H54 (cell line): ENCODE data around the gene RNF149.

Experiments used
- DNase-seq: peaks from one replicate; pipeline ENCODE4 v3.0.0; 2011; ENCODE audit warnings: low spot score, mixed read lengths; ENCODE audit not compliant: insufficient read length
- FAIRE-seq: peaks from 3 replicates; lab custom pipeline; 2011; peaks lifted over from hg19 to GRCh38; lab: Jason Lieb, UNC
- POLR2A ChIP-seq: IDR thresholded peaks from 2 replicates; pipeline ENCODE4 v1.6.1; 2011; ENCODE audit warnings: low read depth, mild to moderate bottlenecking, low read length

Gene RNF149

DNA sequence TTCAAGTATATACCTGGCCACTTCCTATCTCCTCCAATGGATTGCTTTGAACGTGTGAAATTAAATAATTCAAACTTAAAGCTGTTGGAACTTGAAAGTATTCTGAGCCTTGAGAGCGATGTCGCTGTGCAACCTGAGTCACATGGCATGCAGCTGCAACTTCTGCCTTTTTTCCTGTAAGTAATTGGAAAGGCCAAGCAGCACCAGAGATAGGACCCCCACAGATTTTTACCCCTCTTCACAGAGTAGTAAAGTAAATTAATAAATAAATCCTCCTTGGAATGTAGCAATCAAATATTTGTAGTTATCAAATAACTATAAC is 3.2 kb upstream of the RNF149 start:
- TF ChIP-seq POLR2A: no peak
- DNase-seq (no peak), FAIRE-seq (no peak)

DNA sequence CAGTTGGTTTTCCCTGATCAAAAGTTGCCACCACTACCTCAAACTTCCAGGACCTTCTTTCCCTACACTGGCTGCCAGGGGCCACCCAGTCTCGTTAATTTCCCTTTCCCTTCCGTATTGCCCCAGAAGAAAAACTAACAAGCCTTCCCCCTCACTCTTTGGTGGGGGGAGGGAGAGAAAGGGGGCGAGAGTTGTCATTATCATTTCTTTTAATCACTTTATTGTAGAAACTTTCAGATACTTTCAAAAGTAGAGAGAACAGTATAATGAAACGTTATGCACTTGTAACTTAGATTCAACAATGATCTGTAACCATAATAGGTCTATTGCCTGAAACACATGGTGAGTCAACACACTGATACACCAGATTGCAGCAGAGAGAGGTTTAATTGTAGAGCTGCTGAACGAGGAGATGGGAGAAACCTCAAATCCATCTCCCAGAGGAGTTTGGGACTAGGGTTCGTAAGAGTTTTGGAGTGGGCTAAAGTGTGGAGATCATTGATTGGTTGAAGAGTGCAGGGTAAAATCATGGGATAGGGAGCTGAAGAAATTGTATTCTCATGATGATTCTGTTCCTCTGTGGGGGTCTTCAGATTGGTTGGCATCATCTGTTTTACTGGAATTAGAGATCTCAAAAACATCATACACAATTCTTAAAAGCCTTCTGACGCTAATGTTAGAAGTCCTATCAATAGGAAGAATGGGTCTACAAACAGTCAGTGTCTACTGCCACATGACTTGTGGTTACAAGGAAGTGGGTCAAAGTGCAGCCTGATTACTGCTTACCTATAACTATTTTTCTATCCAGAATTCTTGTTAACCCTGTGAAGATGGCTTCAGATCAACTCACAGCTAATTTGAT is 2.6 kb upstream of the RNF149 start:
- FAIRE-seq: no peak
- TF ChIP-seq POLR2A: no peak
- no peak for DNase-seq

DNA sequence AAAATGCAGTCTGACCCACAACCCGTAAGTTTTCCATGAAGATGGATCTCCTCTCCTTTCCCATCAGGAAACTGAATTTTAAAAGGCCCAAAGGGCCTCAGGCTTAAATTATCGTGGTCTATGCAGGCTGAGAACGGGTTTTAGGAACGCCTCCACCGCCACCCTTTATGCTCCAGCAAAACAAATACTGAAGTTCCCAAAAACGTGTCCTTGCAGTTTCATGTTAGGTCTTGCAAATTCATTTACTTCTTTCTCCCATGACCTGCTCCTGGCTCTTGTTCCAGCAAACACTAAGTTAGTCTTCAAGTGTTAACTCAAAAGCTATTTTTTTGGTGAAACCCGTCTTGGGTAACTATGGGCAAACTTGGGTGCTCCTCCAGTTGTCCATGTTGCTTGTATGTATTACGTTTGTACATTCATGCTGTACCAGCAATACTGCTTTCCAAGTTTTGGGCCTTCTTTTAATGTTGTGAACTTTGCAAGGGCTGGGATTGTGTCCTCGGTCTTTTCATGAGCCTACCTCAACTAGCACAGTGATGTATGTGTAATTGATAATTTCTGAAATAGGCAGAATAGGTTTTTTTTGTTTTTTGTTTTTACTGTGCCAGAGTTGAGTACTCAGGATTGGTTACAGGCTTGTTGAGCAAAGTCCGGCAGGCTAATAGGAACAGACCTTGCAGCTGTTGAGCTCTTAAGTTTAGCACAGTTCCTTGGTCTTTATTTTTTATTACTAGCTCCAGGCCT is 1.8 kb upstream of the RNF149 start:
- DNase-seq: no peak
- TF ChIP-seq POLR2A: no peak
- FAIRE-seq: no peak

DNA sequence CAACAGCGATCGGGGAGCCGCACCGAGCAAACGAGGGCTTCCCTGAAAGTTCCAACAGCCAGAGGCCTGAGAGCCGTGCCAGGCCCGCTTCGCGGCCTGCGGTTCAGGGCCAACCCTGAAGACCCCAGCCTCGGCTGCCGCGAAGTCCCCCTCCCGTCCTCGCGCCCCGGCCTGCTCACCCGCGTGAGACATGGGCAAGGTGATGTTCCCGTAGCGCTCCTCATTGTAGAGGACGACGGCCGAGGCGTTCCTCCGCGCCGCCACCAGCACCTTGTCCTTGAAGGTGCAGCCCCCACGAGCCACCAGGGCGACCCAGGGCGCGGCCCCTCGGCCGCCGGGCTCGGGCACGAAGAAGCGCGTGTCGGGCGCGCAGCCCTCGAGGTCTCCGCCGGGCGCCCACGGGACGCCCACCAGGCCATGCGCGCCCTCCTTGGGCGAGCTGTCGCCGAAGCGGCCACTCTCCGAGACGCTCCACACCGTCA is 510 bp downstream of the RNF149 start:
- no peak for DNase-seq
- TF ChIP-seq POLR2A: no peak
- FAIRE-seq: no peak

DNA sequence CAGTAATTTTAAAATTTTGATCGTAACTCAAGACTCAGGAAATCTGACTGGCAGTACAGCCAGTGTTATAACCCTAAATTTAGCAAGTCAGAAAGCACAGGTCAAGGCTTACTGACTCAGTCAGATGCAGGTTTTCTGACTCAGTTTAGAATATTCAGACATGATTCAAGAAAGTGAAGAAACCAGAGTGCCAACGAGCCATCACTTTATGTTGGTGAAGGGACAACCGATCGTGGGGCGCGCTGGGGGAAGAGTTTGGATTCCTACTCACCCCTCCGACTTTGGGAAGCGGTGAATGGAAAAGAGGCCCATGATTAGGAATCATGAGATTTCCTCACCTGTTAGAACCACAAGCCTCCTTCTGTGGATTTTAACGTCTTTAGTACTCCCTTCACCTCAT is 998 bp downstream of the RNF149 start:
- TF ChIP-seq POLR2A: no peak
- DNase-seq (no peak), FAIRE-seq (no peak)

DNA sequence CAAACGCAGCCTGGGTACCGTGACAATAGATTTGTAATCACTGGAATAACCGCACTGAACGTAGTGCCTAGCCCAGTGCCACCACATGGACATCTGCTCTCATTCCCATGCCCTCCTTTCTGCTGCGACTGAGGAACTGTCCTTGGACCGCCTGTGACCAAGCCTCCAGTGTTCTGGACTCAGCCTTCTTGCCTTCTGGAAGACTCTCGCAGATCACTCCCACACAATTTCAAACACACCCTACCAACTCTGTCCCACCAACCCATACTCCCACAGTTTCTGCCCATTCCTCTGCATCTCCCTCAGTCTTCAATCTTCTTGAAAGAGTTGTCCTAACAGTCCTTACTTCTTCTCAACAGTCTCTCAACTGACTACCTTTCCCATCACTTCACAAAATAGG is 2.1 kb downstream of the RNF149 start:
- FAIRE-seq: no peak
- no peak for TF ChIP-seq POLR2A
- DNase-seq: no peak

DNA sequence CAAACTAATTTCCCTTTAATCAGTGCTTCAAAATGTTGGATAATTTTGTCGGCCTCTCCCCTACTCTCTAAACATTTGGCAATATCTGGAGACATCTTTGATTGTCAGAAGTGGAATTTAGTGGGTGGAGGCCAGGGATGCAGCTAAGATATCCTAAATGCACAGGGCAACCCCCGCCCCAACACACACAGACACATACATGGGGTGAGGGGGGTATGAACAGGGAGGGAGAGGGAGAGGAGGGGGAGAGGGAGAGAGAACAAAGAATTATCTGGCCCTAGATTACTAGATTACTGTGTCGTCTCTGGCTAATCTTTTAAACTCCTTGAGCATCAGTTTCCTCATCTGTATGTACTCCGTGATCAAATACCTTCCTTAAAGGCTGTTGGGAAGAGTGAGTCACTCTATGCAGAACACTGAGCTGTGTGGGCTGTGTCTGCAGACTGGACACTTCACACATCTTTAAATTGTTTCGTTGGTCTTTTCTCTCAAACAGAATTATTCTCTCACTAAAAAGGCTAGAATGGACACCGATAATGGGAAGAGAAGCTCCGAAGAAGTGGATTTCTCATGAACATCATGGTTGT is 2.9 kb downstream of the RNF149 start:
- DNase-seq (peak; percentile 30), FAIRE-seq (peak; percentile 81)
- TF ChIP-seq POLR2A: no peak

DNA sequence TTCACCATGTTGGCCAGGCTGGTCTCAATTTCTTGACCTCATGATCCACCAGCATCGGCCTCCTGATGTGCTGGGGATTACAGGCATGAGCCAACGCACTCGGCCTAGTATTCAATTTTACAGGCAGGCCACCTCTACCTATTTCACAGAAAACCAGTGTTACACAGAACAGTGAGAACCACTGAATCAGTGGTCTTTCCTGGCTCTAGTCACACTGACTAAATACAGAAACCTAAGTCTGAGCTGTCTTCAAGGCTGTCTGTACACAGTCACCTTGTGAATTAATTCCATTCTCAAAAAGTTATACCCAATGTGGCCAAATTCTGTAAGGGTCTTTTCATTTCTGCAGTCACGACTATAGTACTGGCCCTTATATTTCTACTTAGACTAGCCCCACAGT is 3.5 kb downstream of the RNF149 start:
- DNase-seq (no peak), FAIRE-seq (no peak)
- TF ChIP-seq POLR2A: no peak

DNA sequence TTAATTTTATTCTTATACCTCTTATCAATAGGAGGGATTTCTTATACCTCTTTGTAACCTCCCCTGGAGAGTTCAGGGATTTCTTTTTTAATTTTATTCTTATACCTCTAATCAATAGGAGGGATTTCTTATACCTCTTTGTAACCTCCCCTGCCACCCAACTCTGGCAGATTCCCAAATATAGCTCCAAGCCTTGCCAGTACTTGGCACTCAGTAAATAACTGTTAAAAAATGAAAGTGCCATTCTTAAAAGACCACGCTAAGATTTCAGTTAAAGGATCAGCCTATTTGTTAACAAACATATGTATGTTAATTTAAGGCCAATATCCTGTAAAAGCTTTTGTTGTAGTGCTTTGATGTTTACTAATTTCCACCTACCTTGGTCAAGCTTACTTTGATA is 4.8 kb downstream of the RNF149 start:
- FAIRE-seq (no peak), DNase-seq (no peak)

DNA sequence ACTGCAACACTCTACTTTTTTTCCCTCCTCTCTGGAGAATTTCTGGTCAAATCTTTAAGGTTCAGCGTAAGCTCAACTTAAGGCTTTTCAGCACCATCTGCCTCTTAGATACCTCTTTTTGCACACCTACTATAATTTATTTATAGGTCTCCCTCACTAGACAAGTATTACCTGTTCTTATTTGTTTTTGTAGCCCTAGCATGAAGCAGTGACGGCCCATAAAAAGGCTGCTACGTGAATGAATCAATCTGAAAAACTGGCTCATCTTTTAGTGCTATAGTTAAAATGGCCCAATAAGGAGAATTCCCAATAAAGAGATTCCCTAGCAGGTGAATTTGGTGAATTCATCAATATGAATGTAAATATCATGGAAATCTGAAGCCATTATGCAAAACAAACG is 6.5 kb downstream of the RNF149 start:
- FAIRE-seq (no peak), DNase-seq (no peak)
- no peak for TF ChIP-seq POLR2A

More for the DNA sequence above, 4.8 kb downstream of the RNF149 start:
- no peak for TF ChIP-seq POLR2A

DNA sequence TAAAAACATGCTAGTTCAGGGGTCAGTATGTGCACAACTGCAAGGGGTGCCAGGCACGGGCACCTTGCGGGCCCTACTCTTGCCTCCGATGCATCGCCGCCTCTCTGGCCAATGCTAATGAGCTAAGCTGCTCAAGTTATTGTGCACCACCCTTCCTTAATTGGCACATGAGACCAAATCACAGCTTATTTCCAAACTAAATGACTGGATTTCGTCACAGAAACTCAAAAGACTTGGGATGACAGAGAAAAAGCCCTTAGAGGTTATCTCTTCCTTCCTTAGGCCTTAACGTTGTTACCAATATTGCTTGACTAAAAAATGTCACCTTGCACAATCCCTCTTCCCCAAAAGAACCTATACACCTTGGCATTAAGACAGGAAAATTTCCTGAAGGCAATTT is 7.7 kb downstream of the RNF149 start:
- no peak for TF ChIP-seq POLR2A
- no peak for FAIRE-seq

DNA sequence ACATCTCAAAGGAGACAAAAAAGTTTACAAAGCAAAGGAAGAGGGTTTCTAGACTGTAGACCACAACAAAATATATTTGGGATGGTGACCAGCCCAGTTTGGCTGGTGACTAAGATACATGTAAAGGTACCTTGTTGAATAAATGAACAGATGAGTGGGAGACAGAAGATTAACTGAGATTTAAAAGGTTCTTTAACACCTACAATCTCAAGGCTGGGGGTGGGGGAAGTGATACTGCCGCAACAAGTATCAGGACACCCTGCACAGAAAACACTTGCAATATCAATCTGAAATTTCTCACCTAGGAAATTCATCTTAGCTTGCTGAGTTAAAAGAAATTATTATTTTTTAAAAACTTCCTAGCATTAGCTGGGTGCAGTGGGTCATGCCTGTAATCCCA is 8.3 kb downstream of the RNF149 start:
- no peak for DNase-seq
- no peak for TF ChIP-seq POLR2A
- no peak for FAIRE-seq

More for the DNA sequence above, 7.7 kb downstream of the RNF149 start:
- no peak for DNase-seq

DNA sequence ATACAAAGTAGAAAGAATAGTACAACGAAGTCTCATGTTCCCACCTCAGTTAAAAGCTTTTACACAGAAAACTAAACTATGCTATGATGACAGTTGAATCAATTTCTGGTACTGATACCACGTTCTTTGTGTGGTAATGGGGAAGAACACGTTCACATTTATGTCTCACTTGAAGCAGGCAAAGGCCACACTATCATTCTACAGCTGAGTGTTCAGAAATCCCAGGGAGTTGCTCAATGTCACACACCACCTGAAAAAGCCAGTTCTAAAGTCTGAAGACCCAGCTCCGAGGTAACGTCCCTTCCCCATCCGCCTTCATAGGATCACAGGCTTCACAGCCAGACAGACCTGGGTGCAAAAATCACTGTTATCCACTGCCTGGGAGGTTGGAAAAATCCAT is 8.9 kb downstream of the RNF149 start:
- DNase-seq: no peak
- no peak for TF ChIP-seq POLR2A
- FAIRE-seq: no peak

DNA sequence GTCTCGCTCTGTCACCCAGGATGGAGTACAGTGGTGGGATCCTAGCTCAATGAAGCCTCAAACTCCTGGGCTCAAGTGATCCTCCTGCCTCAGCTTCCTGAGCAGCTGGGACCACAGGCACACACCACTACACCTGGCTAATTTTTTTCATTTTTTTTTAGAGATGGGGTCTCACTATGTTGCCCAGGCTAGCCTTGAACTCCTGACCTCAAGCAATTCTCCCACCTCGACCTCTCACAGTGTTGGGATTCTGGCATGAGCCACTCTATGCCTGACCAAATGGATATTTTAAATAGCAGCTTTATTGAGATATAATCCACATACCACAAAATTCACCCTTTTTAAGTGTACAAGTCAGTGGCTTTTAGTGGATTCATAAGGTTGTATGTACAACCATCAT is 11.1 kb downstream of the RNF149 start:
- DNase-seq (no peak), FAIRE-seq (no peak)
- TF ChIP-seq POLR2A: no peak
